CD14-positive monocyte (primary cell): Measurements from ENCODE around the gene BOLA3. TPM values are rescaled to one million over a fixed set of nuclear protein-coding genes. Genes with fewer than 3 reads are reported as not detected.

Source experiments
- DNase-seq, 3 donors: peaks; one replicate each; pipeline ENCODE4 v3.0.0-alpha.2; 2011 to 2022
- H2AFZ ChIP-seq: 2 replicates; pipeline ENCODE4 v1.6.0; 2012; ENCODE audit warnings: mild to moderate bottlenecking, low read depth, low read length, inconsistent platforms; ENCODE audit not compliant: insufficient read depth, poor library complexity, severe bottlenecking
- H3K27ac ChIP-seq, 2 donors: 1 replicate in 1 of 2; 2 replicates in 1 of 2; pipeline ENCODE4 v1.5.1; 2012 to 2013; ENCODE audit warnings: low read length in 2 of 2, control low read depth in 1 of 2, inconsistent platforms in 1 of 2, low read depth in 1 of 2, mild to moderate bottlenecking in 1 of 2
- H3K27me3 ChIP-seq, 2 donors: one replicate each; pipeline versions ENCODE4 v1.6.0 to v1.6.1; 2011 to 2013; ENCODE audit warnings: low read length in 2 of 2; ENCODE audit not compliant: control insufficient read depth in 2 of 2, insufficient read depth in 2 of 2
- H3K36me3 ChIP-seq, 2 donors: replicated peaks in 1 of 2; 1 replicate in 1 of 2; 2 replicates in 1 of 2; pipeline versions ENCODE4 v1.5.1 to v1.6.1; 2012 to 2013; ENCODE audit warnings: low read length in 2 of 2, control low read depth in 1 of 2, inconsistent platforms in 1 of 2, mild to moderate bottlenecking in 1 of 2; ENCODE audit not compliant: insufficient read depth in 2 of 2, control insufficient read depth in 1 of 2
- H3K4me1 ChIP-seq, 2 donors: 1 replicate in 1 of 2; 2 replicates in 1 of 2; pipeline versions ENCODE4 v1.5.1 to v1.6.1; 2012 to 2013; ENCODE audit warnings: low read length in 2 of 2, control low read depth in 1 of 2, inconsistent platforms in 1 of 2, mild to moderate bottlenecking in 1 of 2, moderate library complexity in 1 of 2; ENCODE audit not compliant: insufficient read depth in 2 of 2, control insufficient read depth in 1 of 2
- H3K4me2 ChIP-seq: replicated peaks from 2 replicates; pipeline ENCODE3; 2012; ENCODE audit warnings: low read length, moderate library complexity, mild to moderate bottlenecking; ENCODE audit not compliant: poor library complexity, severe bottlenecking; ENCODE audit errors: extremely low read depth
- H3K4me3 ChIP-seq, 3 experiments: fragments of 200-600 bp in 1 of 3; sonication (generic) in 1 of 3; replicated peaks in 1 of 3; 1 replicate in 2 of 3; 2 replicates in 1 of 3; pipeline ENCODE4 v1.5.1; 2011 to 2013; ENCODE audit warnings: low read length in 3 of 3, mild to moderate bottlenecking in 3 of 3, control low read depth in 2 of 3, low read depth in 2 of 3, inconsistent platforms in 1 of 3, moderate library complexity in 1 of 3
- H3K79me2 ChIP-seq: 2 replicates; pipeline ENCODE4 v1.6.0; 2012; ENCODE audit warnings: mild to moderate bottlenecking, control low read depth, inconsistent platforms, low read length, moderate library complexity; ENCODE audit not compliant: insufficient read depth
- H3K9ac ChIP-seq: 2 replicates; pipeline ENCODE4 v1.6.0; 2017; ENCODE audit warnings: low read length, mild to moderate bottlenecking; ENCODE audit not compliant: insufficient read depth, poor library complexity, severe bottlenecking
- H3K9me3 ChIP-seq, 2 donors: replicated peaks in 1 of 2; 1 replicate in 1 of 2; 2 replicates in 1 of 2; pipeline versions ENCODE4 v1.5.1 to v1.6.1; 2012 to 2013; ENCODE audit warnings: low read length in 2 of 2, control low read depth in 1 of 2; ENCODE audit not compliant: control insufficient read depth in 1 of 2, insufficient read depth in 1 of 2
- H4K20me1 ChIP-seq: 2 replicates; pipeline ENCODE4 v1.6.0; 2012; ENCODE audit warnings: mild to moderate bottlenecking, low read length, control low read depth, moderate library complexity; ENCODE audit not compliant: insufficient read depth
- H3K27ac Mint-ChIP-seq, 7 donors: one replicate each; pipeline ENCODE4 v1.8.0; 2020; ENCODE audit warnings: mild to moderate bottlenecking in 7 of 7, mixed read lengths in 7 of 7, moderate library complexity in 6 of 7, inconsistent platforms in 2 of 7
- H3K27me3 Mint-ChIP-seq, 3 donors: one replicate each; pipeline ENCODE4 v1.8.0; 2021 to 2022; ENCODE audit warnings: low read depth in 3 of 3, mild to moderate bottlenecking in 3 of 3, mixed read lengths in 3 of 3, moderate library complexity in 3 of 3, inconsistent platforms in 1 of 3
- H3K36me3 Mint-ChIP-seq, 2 donors: one replicate each; pipeline ENCODE4 v1.8.0; 2020; ENCODE audit warnings: mixed read lengths in 2 of 2, inconsistent platforms in 1 of 2, mild to moderate bottlenecking in 1 of 2
- H3K4me1 Mint-ChIP-seq: one replicate; pipeline ENCODE4 v1.8.0; 2020; ENCODE audit warnings: mild to moderate bottlenecking, mixed read lengths
- H3K4me3 Mint-ChIP-seq, 2 donors: one replicate each; pipeline ENCODE4 v1.8.0; 2020; ENCODE audit warnings: mild to moderate bottlenecking in 2 of 2, mixed read lengths in 2 of 2, moderate library complexity in 1 of 2
- H3K9me3 Mint-ChIP-seq, 7 donors: one replicate each; pipeline ENCODE4 v1.8.0; 2020 to 2022; ENCODE audit warnings: mixed read lengths in 7 of 7, mild to moderate bottlenecking in 6 of 7, moderate library complexity in 6 of 7, inconsistent platforms in 2 of 7
- CTCF ChIP-seq: fragments of 200-600 bp; IDR thresholded peaks from one replicate; pipeline ENCODE4 v1.8.0; 2022; ENCODE audit warnings: antibody characterized with exemption, mild to moderate bottlenecking
- WGBS: methylation state at CpG from one replicate; pipeline ENCODE4 v1.1.5; 2013; ENCODE audit warnings: missing lambda C conversion rate; ENCODE audit not compliant: insufficient coverage; 5-methylcytosine and 5-hydroxymethylcytosine counted together
- intact Hi-C, 2 donors: fragments of 100-400 bp; cut with micrococcal nuclease; formaldehyde crosslinking; loops; one replicate each; pipeline versions ENCODE4 v1.15.0 to v1.15.1; 2023
- polyA plus RNA-seq, 3 donors: library from polyadenylated mRNA; depleted of rRNA in 1 of 3; unstranded in 2 of 3; stranded (reverse) in 1 of 3; fragments of 300-500 nt in 2 of 3; fragments of >200 nt in 1 of 3; fragmentation: Illumina TruSeq in 2 of 3; gene quantifications; 1 replicate in 2 of 3; 2 replicates in 1 of 3; pipeline ENCODE4 v1.2.3, GENCODE V29; 2012 to 2021

BOLA3 gene
- polyA plus RNA-seq, 3 donors = 3.9 to 8.0 (median 7.7) TPM

- no peaks in the 10 kb centered on the region for H3K4me1 Mint-ChIP-seq
- no peak overlapping the region for H3K4me2 ChIP-seq
- H3K27ac ChIP-seq = no peak overlapping the region
- H3K9me3 ChIP-seq = no peaks in the 10 kb centered on the region
- no peaks in the 10 kb centered on the region for H3K9me3 Mint-ChIP-seq
- H3K79me2 ChIP-seq = no peaks in the 10 kb centered on the region
- DNase-seq = no peak
- no peak overlapping the region for H3K4me3 ChIP-seq
- no peaks in the 10 kb centered on the region for H3K27me3 ChIP-seq
- peaks cover 0 to 2% (median 0%) of the 10 kb centered on the region in 3 donors for H3K27me3 Mint-ChIP-seq
- intact Hi-C loops = no loop called here
- peak overlapping the region in 1 of 7 donors; percentile 10 for H3K27ac Mint-ChIP-seq
- H3K36me3 Mint-ChIP-seq = peaks cover 81 to 98% of the 10 kb centered on the region in 2 donors
- H3K9ac ChIP-seq = no peak overlapping the region
- TF ChIP-seq CTCF = no peak
- no peak overlapping the region for H2AFZ ChIP-seq
- 97% methylated on average over 19 of the region's 20 CpGs for WGBS
- no peaks in the 10 kb centered on the region for H3K4me1 ChIP-seq
- no peak overlapping the region for H3K4me3 Mint-ChIP-seq
- peaks cover 90 to 100% of the 10 kb centered on the region in 2 donors for H3K36me3 ChIP-seq
- peaks cover 98% of the 10 kb centered on the region for H4K20me1 ChIP-seq
Measured at GRCh38 chr2:74099271-74099670, 48.4 kb downstream of the BOLA3 start.

- Mint-ChIP-seq H3K4me1 (no peaks in the 10 kb centered on the region), H3K27ac (peak overlapping the region in 2 of 7 donors; percentile 20 to 22), H3K36me3 (peaks cover 86 to 98% of the 10 kb centered on the region in 2 donors), H3K4me3 (no peak overlapping the region), H3K27me3 (peaks cover 0 to 2% (median 0%) of the 10 kb centered on the region in 3 donors), H3K9me3 (no peaks in the 10 kb centered on the region)
- no peaks in the 10 kb centered on the region for H3K4me1 ChIP-seq
- H3K27ac ChIP-seq = no peak overlapping the region
- H2AFZ ChIP-seq = no peak overlapping the region
- no peaks in the 10 kb centered on the region for H3K9me3 ChIP-seq
- H3K4me2 ChIP-seq = no peak overlapping the region
- H3K4me3 ChIP-seq = no peak overlapping the region
- intact Hi-C loops = no loop called here
- no peak for TF ChIP-seq CTCF
- H3K79me2 ChIP-seq = no peaks in the 10 kb centered on the region
- no peak for DNase-seq
- H3K27me3 ChIP-seq = no peaks in the 10 kb centered on the region
- WGBS = 97% methylated on average over 5 of the region's 6 CpGs
- H3K9ac ChIP-seq = no peak overlapping the region
- H4K20me1 ChIP-seq = peaks cover 98% of the 10 kb centered on the region
- H3K36me3 ChIP-seq = peaks cover 90 to 100% of the 10 kb centered on the region in 2 donors
Measured at GRCh38 chr2:74097574-74097973, 50.1 kb downstream of the BOLA3 start.
